Measurements from ENCODE around the gene RARRES1.

RARRES1 gene

GRCh38 chr3:158776531-158776930 lies 44.3 kb upstream of the RARRES1 start:
- Mint-ChIP-seq H3K36me3 (ENCODE audit: low read depth) (peaks cover 5% of the 10 kb centered on the region), H3K27ac (no peak overlapping the region), H3K27me3 (ENCODE audit: low read depth, poor library complexity) (no peaks in the 10 kb centered on the region), H3K4me1 (peaks cover 5% of the 10 kb centered on the region), H3K9me3 (no peaks in the 10 kb centered on the region), H3K4me3 (no peak overlapping the region)
- no peak for DNase-seq
- no peak for TF ChIP-seq CTCF (IDR thresholded peaks at IDR 0.05)

GRCh38 chr3:158775426-158776410 lies 43.5 kb upstream of the RARRES1 start:
- H3K36me3 Mint-ChIP-seq (ENCODE audit: low read depth): peaks cover 5% of the 10 kb centered on the region
- H3K27ac Mint-ChIP-seq: no peak overlapping the region
- H3K4me1 Mint-ChIP-seq: peaks cover 5% of the 10 kb centered on the region
- no peak overlapping the region for H3K4me3 Mint-ChIP-seq
- H3K27me3 Mint-ChIP-seq (ENCODE audit: low read depth, poor library complexity): peaks cover under 1% of the 10 kb centered on the region
- DNase-seq: no peak
- no peak for TF ChIP-seq CTCF (IDR thresholded peaks at IDR 0.05)
- no peaks in the 10 kb centered on the region for H3K9me3 Mint-ChIP-seq

GRCh38 chr3:158774965-158775364 lies 42.7 kb upstream of the RARRES1 start:
- Mint-ChIP-seq H3K9me3 (no peaks in the 10 kb centered on the region), H3K36me3 (ENCODE audit: low read depth) (peaks cover 5% of the 10 kb centered on the region), H3K27ac (peak overlapping the region; percentile 77), H3K4me3 (no peak overlapping the region), H3K27me3 (ENCODE audit: low read depth, poor library complexity) (peaks cover 3% of the 10 kb centered on the region), H3K4me1 (peaks cover 5% of the 10 kb centered on the region)
- TF ChIP-seq CTCF (IDR thresholded peaks at IDR 0.05): no peak
- no peak for DNase-seq

- H3K9me3 Mint-ChIP-seq: no peaks in the 10 kb centered on the region
- DNase-seq: no peak
- H3K4me3 Mint-ChIP-seq: no peak overlapping the region
- H3K36me3 Mint-ChIP-seq (ENCODE audit: low read depth): peaks cover 5% of the 10 kb centered on the region
- peaks cover 3% of the 10 kb centered on the region for H3K27me3 Mint-ChIP-seq (ENCODE audit: low read depth, poor library complexity)
- H3K27ac Mint-ChIP-seq: no peak overlapping the region
- H3K4me1 Mint-ChIP-seq: peaks cover 7% of the 10 kb centered on the region
- no peak for TF ChIP-seq CTCF (IDR thresholded peaks at IDR 0.05)
Observed at GRCh38 chr3:158773845-158774830, 41.9 kb upstream of the RARRES1 start.

GRCh38 chr3:158773166-158773565 lies 40.9 kb upstream of the RARRES1 start:
- DNase-seq: no peak
- H3K27me3 Mint-ChIP-seq (ENCODE audit: low read depth, poor library complexity): peaks cover 3% of the 10 kb centered on the region
- H3K4me1 Mint-ChIP-seq: peaks cover 16% of the 10 kb centered on the region
- H3K4me3 Mint-ChIP-seq: no peak overlapping the region
- TF ChIP-seq CTCF (IDR thresholded peaks at IDR 0.05): no peak
- H3K36me3 Mint-ChIP-seq (ENCODE audit: low read depth): peaks cover 5% of the 10 kb centered on the region
- H3K9me3 Mint-ChIP-seq: no peaks in the 10 kb centered on the region
- no peak overlapping the region for H3K27ac Mint-ChIP-seq

Measured in nephron progenitor cell (in vitro differentiated cells).